ENCODE data around the gene RACK1. TPM values are rescaled to one million over a fixed set of nuclear protein-coding genes. Genes with fewer than 3 reads are reported as not detected.

The RACK1 gene
- total and polyA plus RNA-seq, 2 experiments from 2014 or later = 2,372 to 4,798 TPM

DNA sequence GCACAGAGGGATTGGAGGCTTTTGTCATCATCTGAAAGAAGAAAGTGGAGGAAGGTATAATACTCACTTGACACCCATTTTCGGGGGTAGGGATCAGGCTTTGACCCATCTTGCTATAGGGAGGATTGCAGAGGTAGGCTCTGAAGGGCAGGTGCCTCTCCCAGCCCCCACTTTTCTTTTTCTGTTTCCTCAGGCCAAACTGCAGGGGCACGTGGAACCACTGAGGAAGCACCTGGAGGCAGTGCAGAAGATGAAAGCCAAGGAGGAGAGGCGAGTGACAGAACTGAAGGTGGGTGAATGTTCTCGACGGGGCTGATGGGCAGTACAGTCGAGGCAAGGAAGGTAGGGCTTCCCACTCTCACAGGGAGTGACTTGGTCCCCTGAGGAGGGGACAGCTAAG, 13.2 kb downstream of the RACK1 start:
- no peaks in the 10 kb centered on the region for H3K9me2 ChIP-seq (ENCODE audit: insufficient read depth)
- peaks cover 10% of the 10 kb centered on the region for H3K4me1 Mint-ChIP-seq
- H2AFZ ChIP-seq = no peak overlapping the region
- ATAC-seq (no peak), DNase-seq (ENCODE audit: low spot score) (no peak)
- H3K36me3 ChIP-seq (ENCODE audit: insufficient read depth) = peaks cover 11% of the 10 kb centered on the region
- peaks cover 24% of the 10 kb centered on the region for H3K27me3 Mint-ChIP-seq (ENCODE audit: insufficient read depth, low read depth, poor library complexity)
- H3K4me1 ChIP-seq (ENCODE audit: insufficient read depth) = no peaks in the 10 kb centered on the region; the same call in 1 of the 2 replicates
- peaks cover 52% of the 10 kb centered on the region for H3K36me3 Mint-ChIP-seq (ENCODE audit: low read depth)
- no peak overlapping the region for H3K27ac ChIP-seq (ENCODE audit: low read depth)
- H3K27me3 ChIP-seq (ENCODE audit: insufficient read depth) = no peaks in the 10 kb centered on the region
- TF ChIP-seq, protein P1, sequence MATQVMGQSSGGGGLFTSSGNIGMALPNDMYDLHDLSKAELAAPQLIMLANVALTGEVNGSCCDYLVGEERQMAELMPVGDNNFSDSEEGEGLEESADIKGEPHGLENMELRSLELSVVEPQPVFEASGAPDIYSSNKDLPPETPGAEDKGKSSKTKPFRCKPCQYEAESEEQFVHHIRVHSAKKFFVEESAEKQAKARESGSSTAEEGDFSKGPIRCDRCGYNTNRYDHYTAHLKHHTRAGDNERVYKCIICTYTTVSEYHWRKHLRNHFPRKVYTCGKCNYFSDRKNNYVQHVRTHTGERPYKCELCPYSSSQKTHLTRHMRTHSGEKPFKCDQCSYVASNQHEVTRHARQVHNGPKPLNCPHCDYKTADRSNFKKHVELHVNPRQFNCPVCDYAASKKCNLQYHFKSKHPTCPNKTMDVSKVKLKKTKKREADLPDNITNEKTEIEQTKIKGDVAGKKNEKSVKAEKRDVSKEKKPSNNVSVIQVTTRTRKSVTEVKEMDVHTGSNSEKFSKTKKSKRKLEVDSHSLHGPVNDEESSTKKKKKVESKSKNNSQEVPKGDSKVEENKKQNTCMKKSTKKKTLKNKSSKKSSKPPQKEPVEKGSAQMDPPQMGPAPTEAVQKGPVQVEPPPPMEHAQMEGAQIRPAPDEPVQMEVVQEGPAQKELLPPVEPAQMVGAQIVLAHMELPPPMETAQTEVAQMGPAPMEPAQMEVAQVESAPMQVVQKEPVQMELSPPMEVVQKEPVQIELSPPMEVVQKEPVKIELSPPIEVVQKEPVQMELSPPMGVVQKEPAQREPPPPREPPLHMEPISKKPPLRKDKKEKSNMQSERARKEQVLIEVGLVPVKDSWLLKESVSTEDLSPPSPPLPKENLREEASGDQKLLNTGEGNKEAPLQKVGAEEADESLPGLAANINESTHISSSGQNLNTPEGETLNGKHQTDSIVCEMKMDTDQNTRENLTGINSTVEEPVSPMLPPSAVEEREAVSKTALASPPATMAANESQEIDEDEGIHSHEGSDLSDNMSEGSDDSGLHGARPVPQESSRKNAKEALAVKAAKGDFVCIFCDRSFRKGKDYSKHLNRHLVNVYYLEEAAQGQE (IDR thresholded peaks at IDR 0.05; ENCODE audit: unreplicated experiment) = no peak
- TF ChIP-seq POLR2AphosphoS5 (IDR thresholded peaks at IDR 0.05; ENCODE audit: low read depth) = no peak
- no peak for TF ChIP-seq ZNF114 (CRISPR knock-in tag; IDR thresholded peaks at IDR 0.05)
- TF ChIP-seq, protein P2, sequence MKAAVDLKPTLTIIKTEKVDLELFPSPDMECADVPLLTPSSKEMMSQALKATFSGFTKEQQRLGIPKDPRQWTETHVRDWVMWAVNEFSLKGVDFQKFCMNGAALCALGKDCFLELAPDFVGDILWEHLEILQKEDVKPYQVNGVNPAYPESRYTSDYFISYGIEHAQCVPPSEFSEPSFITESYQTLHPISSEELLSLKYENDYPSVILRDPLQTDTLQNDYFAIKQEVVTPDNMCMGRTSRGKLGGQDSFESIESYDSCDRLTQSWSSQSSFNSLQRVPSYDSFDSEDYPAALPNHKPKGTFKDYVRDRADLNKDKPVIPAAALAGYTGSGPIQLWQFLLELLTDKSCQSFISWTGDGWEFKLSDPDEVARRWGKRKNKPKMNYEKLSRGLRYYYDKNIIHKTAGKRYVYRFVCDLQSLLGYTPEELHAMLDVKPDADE (IDR thresholded peaks at IDR 0.05) = no peak
- TF ChIP-seq, protein P3, sequence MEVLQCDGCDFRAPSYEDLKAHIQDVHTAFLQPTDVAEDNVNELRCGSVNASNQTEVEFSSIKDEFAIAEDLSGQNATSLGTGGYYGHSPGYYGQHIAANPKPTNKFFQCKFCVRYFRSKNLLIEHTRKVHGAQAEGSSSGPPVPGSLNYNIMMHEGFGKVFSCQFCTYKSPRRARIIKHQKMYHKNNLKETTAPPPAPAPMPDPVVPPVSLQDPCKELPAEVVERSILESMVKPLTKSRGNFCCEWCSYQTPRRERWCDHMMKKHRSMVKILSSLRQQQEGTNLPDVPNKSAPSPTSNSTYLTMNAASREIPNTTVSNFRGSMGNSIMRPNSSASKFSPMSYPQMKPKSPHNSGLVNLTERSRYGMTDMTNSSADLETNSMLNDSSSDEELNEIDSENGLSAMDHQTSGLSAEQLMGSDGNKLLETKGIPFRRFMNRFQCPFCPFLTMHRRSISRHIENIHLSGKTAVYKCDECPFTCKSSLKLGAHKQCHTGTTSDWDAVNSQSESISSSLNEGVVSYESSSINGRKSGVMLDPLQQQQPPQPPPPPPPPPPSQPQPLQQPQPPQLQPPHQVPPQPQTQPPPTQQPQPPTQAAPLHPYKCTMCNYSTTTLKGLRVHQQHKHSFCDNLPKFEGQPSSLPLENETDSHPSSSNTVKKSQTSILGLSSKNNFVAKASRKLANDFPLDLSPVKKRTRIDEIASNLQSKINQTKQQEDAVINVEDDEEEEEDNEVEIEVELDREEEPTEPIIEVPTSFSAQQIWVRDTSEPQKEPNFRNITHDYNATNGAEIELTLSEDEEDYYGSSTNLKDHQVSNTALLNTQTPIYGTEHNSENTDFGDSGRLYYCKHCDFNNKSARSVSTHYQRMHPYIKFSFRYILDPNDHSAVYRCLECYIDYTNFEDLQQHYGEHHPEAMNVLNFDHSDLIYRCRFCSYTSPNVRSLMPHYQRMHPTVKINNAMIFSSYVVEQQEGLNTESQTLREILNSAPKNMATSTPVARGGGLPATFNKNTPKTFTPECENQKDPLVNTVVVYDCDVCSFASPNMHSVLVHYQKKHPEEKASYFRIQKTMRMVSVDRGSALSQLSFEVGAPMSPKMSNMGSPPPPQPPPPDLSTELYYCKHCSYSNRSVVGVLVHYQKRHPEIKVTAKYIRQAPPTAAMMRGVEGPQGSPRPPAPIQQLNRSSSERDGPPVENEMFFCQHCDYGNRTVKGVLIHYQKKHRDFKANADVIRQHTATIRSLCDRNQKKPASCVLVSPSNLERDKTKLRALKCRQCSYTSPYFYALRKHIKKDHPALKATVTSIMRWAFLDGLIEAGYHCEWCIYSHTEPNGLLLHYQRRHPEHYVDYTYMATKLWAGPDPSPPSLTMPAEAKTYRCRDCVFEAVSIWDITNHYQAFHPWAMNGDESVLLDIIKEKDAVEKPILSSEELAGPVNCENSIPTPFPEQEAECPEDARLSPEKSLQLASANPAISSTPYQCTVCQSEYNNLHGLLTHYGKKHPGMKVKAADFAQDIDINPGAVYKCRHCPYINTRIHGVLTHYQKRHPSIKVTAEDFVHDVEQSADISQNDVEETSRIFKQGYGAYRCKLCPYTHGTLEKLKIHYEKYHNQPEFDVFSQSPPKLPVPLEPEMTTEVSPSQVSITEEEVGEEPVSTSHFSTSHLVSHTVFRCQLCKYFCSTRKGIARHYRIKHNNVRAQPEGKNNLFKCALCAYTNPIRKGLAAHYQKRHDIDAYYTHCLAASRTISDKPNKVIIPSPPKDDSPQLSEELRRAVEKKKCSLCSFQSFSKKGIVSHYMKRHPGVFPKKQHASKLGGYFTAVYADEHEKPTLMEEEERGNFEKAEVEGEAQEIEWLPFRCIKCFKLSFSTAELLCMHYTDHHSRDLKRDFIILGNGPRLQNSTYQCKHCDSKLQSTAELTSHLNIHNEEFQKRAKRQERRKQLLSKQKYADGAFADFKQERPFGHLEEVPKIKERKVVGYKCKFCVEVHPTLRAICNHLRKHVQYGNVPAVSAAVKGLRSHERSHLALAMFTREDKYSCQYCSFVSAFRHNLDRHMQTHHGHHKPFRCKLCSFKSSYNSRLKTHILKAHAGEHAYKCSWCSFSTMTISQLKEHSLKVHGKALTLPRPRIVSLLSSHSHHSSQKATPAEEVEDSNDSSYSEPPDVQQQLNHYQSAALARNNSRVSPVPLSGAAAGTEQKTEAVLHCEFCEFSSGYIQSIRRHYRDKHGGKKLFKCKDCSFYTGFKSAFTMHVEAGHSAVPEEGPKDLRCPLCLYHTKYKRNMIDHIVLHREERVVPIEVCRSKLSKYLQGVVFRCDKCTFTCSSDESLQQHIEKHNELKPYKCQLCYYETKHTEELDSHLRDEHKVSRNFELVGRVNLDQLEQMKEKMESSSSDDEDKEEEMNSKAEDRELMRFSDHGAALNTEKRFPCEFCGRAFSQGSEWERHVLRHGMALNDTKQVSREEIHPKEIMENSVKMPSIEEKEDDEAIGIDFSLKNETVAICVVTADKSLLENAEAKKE (CRISPR knock-in tag; IDR thresholded peaks at IDR 0.05) = no peak
- TF ChIP-seq EZH2phosphoT487 (IDR thresholded peaks at IDR 0.05; ENCODE audit: unreplicated experiment) = no peak
- TF ChIP-seq JUNB (IDR thresholded peaks at IDR 0.05; ENCODE audit: unreplicated experiment) = no peak
- TF ChIP-seq ZNF331 (CRISPR knock-in tag; IDR thresholded peaks at IDR 0.05; ENCODE audit: low read depth) = no peak
- no peak for TF ChIP-seq CREB1 (CRISPR knock-in tag; IDR thresholded peaks at IDR 0.05; ENCODE audit: low read depth)
- TF ChIP-seq, protein P4, sequence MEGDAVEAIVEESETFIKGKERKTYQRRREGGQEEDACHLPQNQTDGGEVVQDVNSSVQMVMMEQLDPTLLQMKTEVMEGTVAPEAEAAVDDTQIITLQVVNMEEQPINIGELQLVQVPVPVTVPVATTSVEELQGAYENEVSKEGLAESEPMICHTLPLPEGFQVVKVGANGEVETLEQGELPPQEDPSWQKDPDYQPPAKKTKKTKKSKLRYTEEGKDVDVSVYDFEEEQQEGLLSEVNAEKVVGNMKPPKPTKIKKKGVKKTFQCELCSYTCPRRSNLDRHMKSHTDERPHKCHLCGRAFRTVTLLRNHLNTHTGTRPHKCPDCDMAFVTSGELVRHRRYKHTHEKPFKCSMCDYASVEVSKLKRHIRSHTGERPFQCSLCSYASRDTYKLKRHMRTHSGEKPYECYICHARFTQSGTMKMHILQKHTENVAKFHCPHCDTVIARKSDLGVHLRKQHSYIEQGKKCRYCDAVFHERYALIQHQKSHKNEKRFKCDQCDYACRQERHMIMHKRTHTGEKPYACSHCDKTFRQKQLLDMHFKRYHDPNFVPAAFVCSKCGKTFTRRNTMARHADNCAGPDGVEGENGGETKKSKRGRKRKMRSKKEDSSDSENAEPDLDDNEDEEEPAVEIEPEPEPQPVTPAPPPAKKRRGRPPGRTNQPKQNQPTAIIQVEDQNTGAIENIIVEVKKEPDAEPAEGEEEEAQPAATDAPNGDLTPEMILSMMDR (conservative IDR thresholded peaks at IDR 0.05; ENCODE audit: low read depth in 2 of 2) = no peak
- no peak for TF ChIP-seq STAT1 (IDR thresholded peaks at IDR 0.05; ENCODE audit: unreplicated experiment)
- TF ChIP-seq EZH2 (IDR thresholded peaks at IDR 0.05; ENCODE audit: low read depth, unreplicated experiment) = no peak
- no peak for TF ChIP-seq NANOG (IDR thresholded peaks at IDR 0.05; ENCODE audit: borderline replicate concordance)
- no peak overlapping the region for H3K4me3 ChIP-seq
- H3K4me3 Mint-ChIP-seq = no peak overlapping the region
- peaks cover 6% of the 10 kb centered on the region; the same call in 1 of the 3 replicates for H3K9me3 Mint-ChIP-seq
- H3K27ac Mint-ChIP-seq = no peak overlapping the region
- no peaks in the 10 kb centered on the region; the same call in 1 of the 2 replicates for H4K20me1 ChIP-seq (replicated peaks; ENCODE audit: insufficient read depth)
- no peak overlapping the region for H3K4me2 ChIP-seq
- H3F3A ChIP-seq (replicated peaks; ENCODE audit: low read depth) = peaks cover 12% of the 10 kb centered on the region
- H3K79me2 ChIP-seq (replicated peaks; ENCODE audit: insufficient read depth) = peaks cover 12% of the 10 kb centered on the region

Data from GM23338 (cell line).